ENCODE measurements around the gene CLIP2. TPM values are rescaled to one million over a fixed set of nuclear protein-coding genes. Genes with fewer than 3 reads are reported as not detected.

Gene CLIP2
- total and polyA plus RNA-seq, 2 of the 8 experiments (the other 6 are each of a cell fraction or from before 2014, with no cell fraction given): 8.3 to 41.5 TPM

GRCh38 chr7:74455291-74455804 lies 166.1 kb downstream of the CLIP2 start:
- peaks cover 7 to 13% of the 10 kb centered on the region in 2 experiments for H4K20me1 ChIP-seq (replicated peaks in 1 of 2; ENCODE audit: control insufficient read depth in 1 of 2, insufficient read depth in 2 of 2, low read length in 2 of 2)
- no peaks in the 10 kb centered on the region; a peak in 1 of 8 replicates for H3K36me3 ChIP-seq (ENCODE audit: control insufficient read depth in 2 of 4, insufficient read depth in 4 of 4, low read length in 3 of 4)
- H2BK120ac ChIP-seq (replicated peaks; ENCODE audit: low read depth, low read length): no peak overlapping the region
- no peak overlapping the region for H2AFZ ChIP-seq (ENCODE audit: low read length)
- no peak overlapping the region for H3K23ac ChIP-seq (ENCODE audit: insufficient read length)
- H3K79me1 ChIP-seq (ENCODE audit: low read depth, low read length): peaks cover 19% of the 10 kb centered on the region
- H2BK15ac ChIP-seq (ENCODE audit: low read length): no peak overlapping the region
- DNase-seq (ENCODE audit: low read depth in 1 of 2, low spot score in 2 of 2) (no peak), FAIRE-seq (no peak)
- 90% methylated on average over 13 of the region's 13 CpGs; no CpG with 5 or more reads in 1 of the 2 experiments for WGBS, 2 experiments (ENCODE audit: extremely low coverage in 1 of 2, insufficient coverage in 1 of 2, insufficient read length in 1 of 2, insufficient replicate concordance in 2 of 2, low coverage in 1 of 2, low lambda C conversion rate in 2 of 2, missing lambda C conversion rate in 1 of 2)
- peak overlapping the region; percentile 49; the same call in 1 of the 2 replicates for H2BK5ac ChIP-seq (ENCODE audit: low read depth, low read length)
- peak overlapping the region; percentile 56 to 82 (median 60); a peak in 4 of 8 replicates for H3K4me3 ChIP-seq (ENCODE audit: extremely low read depth in 1 of 4, insufficient read depth in 2 of 4, low read depth in 3 of 4, low read length in 4 of 4)
- no peak overlapping the region for H3K56ac ChIP-seq (replicated peaks; ENCODE audit: insufficient read length, low read depth, low read length)
- H3K27ac ChIP-seq (ENCODE audit: low read depth, low read length): no peak overlapping the region
- no peak overlapping the region for H3K14ac ChIP-seq (ENCODE audit: insufficient read length)
- H3K4me2 ChIP-seq (ENCODE audit: insufficient read depth in 1 of 2, low read depth in 2 of 2, low read length in 2 of 2): peak overlapping the region; percentile 68 to 80; a peak in 3 of 4 replicates
- no peak overlapping the region for H2BK20ac ChIP-seq (ENCODE audit: low read length)
- H4K91ac ChIP-seq (replicated peaks; ENCODE audit: insufficient read length, low read length): no peak overlapping the region
- no peaks in the 10 kb centered on the region for H3K9me3 ChIP-seq (ENCODE audit: insufficient read depth in 2 of 2, low read depth in 1 of 2, low read length in 1 of 2)
- TF ChIP-seq SAP30 (IDR thresholded peaks at IDR 0.05; ENCODE audit: insufficient read depth, insufficient replicate concordance, low read length): no peak
- no peak overlapping the region; the same call in 1 of the 2 replicates for H4K8ac ChIP-seq (ENCODE audit: extremely low read depth, insufficient read depth, low read length)
- no peak overlapping the region for H3K4ac ChIP-seq (replicated peaks; ENCODE audit: insufficient read length, low read depth, low read length)
- POLR2A ChIA-PET (ENCODE audit: partially characterized antibody): interaction anchor here (0.6 to 1.9 kb wide), 7 partner anchors 10 to 202 kb away, joined by 3 to 9 read pairs (median 5); partner anchors contain the start of gene GTF2I
- H3K9ac ChIP-seq (replicated peaks in 1 of 4; ENCODE audit: extremely low read depth in 1 of 4, low read depth in 3 of 4, low read length in 3 of 4): no peak overlapping the region; a peak in 1 of 7 replicates
- no peaks in the 10 kb centered on the region for H3K27me3 ChIP-seq (replicated peaks in 1 of 4; ENCODE audit: control insufficient read depth in 3 of 4, extremely low read depth in 1 of 4, insufficient read depth in 3 of 4, low read length in 3 of 4)
- H3K79me2 ChIP-seq (ENCODE audit: control insufficient read depth in 1 of 2, insufficient read depth in 2 of 2, low read length in 2 of 2): peaks cover 3 to 56% of the 10 kb centered on the region in 2 experiments; a peak in 3 of 4 replicates
- peaks cover 4% of the 10 kb centered on the region; the same call in 1 of the 2 replicates for H3K23me2 ChIP-seq (ENCODE audit: low read depth, low read length)
- no peak overlapping the region for H2BK12ac ChIP-seq (ENCODE audit: low read depth, low read length)
- H2AK5ac ChIP-seq (ENCODE audit: low read depth, low read length): 0 out of 2 replicates have a peak overlapping the region, but pooled peaks have one; percentile 75
- H3K4me1 ChIP-seq (replicated peaks in 1 of 4; ENCODE audit: control insufficient read depth in 3 of 4, insufficient read depth in 4 of 4, low read length in 3 of 4): peaks cover 0 to 12% (median 8%) of the 10 kb centered on the region in 4 experiments; a peak in 6 of 7 replicates
- no peak overlapping the region for H4K5ac ChIP-seq (ENCODE audit: insufficient read length, low read depth, low read length)
- CTCF ChIA-PET (ENCODE audit: partially characterized antibody): no interaction called here
- H3K18ac ChIP-seq (ENCODE audit: extremely low read depth, low read length): no peak overlapping the region

Other genes with a start within 250 kb of the CLIP2 start
- gene LIMK1, start 205.6 kb upstream of the CLIP2 start, total RNA-seq (2021; fragmentation: NEBNext Ultra II Directional; extraction: Animal tissue kit (Norgen Biotek cat#: 25700)): 92.1 and 93.5 TPM in 2 replicates
- 108 and 172 TPM in 2 replicates for gene LIMK1, start 205.6 kb upstream of the CLIP2 start, polyA plus RNA-seq (2011; rRNA removed)
- 359 and 382 TPM in 2 replicates for gene EIF4H, start 115.1 kb upstream of the CLIP2 start, total RNA-seq (2021; fragmentation: NEBNext Ultra II Directional; extraction: Animal tissue kit (Norgen Biotek cat#: 25700))
- 323 and 414 TPM in 2 replicates for gene EIF4H, start 115.1 kb upstream of the CLIP2 start, polyA plus RNA-seq (2011; rRNA removed)
- gene LAT2, start 79.4 kb upstream of the CLIP2 start, total RNA-seq (2021; fragmentation: NEBNext Ultra II Directional; extraction: Animal tissue kit (Norgen Biotek cat#: 25700)): 0.19 and 0.63 TPM in 2 replicates
- gene LAT2, start 79.4 kb upstream of the CLIP2 start, polyA plus RNA-seq (2011; rRNA removed): 0.20 and 0.23 TPM in 2 replicates
- 85.4 and 90.5 TPM in 2 replicates for gene RFC2, start 35.0 kb upstream of the CLIP2 start, total RNA-seq (2021; fragmentation: NEBNext Ultra II Directional; extraction: Animal tissue kit (Norgen Biotek cat#: 25700))
- gene RFC2, start 35.0 kb upstream of the CLIP2 start, polyA plus RNA-seq (2011; rRNA removed): 40.8 and 52.9 TPM in 2 replicates
- 45.4 and 46.5 TPM in 2 replicates for gene GTF2IRD1, start 164.5 kb downstream of the CLIP2 start, total RNA-seq (2021; fragmentation: NEBNext Ultra II Directional; extraction: Animal tissue kit (Norgen Biotek cat#: 25700))
- gene GTF2IRD1, start 164.5 kb downstream of the CLIP2 start, polyA plus RNA-seq (2011; rRNA removed): 27.4 and 34.9 TPM in 2 replicates